Vagina (tissue), 2 donors: ENCODE measurements around the gene ADCK2.

ENCODE experiments used
- POLR2A ChIP-seq, 2 donors: fragments of 450-650 bp; IDR thresholded peaks; one replicate each; pipeline ENCODE4 v1.6.1; 2017; ENCODE audit warnings: antibody characterized with exemption in 2 of 2, mild to moderate bottlenecking in 2 of 2, moderate library complexity in 2 of 2
- POLR2AphosphoS5 ChIP-seq, 2 donors: sonication (generic); formaldehyde crosslinking; IDR thresholded peaks; one replicate each; pipeline ENCODE4 v1.9.0; 2017; ENCODE audit warnings: antibody characterized with exemption in 2 of 2, mild to moderate bottlenecking in 2 of 2, low read depth in 1 of 2; ENCODE audit not compliant: insufficient read depth in 1 of 2
- TF ChIP-seq, protein P1 (sequence below), 3 experiments: fragments of 450-650 bp in 2 of 3; fragments of 200-600 bp in 1 of 3; sonication (generic) in 1 of 3; IDR thresholded peaks; one replicate each; pipeline ENCODE4 v1.5.1; 2017 to 2019; ENCODE audit warnings: antibody characterized with exemption in 3 of 3, mild to moderate bottlenecking in 2 of 3, moderate library complexity in 2 of 3

GRCh38 chr7:140732416-140732815 is 59.7 kb downstream of the ADCK2 start:
- TF ChIP-seq, protein P1, sequence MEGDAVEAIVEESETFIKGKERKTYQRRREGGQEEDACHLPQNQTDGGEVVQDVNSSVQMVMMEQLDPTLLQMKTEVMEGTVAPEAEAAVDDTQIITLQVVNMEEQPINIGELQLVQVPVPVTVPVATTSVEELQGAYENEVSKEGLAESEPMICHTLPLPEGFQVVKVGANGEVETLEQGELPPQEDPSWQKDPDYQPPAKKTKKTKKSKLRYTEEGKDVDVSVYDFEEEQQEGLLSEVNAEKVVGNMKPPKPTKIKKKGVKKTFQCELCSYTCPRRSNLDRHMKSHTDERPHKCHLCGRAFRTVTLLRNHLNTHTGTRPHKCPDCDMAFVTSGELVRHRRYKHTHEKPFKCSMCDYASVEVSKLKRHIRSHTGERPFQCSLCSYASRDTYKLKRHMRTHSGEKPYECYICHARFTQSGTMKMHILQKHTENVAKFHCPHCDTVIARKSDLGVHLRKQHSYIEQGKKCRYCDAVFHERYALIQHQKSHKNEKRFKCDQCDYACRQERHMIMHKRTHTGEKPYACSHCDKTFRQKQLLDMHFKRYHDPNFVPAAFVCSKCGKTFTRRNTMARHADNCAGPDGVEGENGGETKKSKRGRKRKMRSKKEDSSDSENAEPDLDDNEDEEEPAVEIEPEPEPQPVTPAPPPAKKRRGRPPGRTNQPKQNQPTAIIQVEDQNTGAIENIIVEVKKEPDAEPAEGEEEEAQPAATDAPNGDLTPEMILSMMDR (IDR thresholded peaks at IDR 0.05): no peak
- TF ChIP-seq POLR2A (IDR thresholded peaks at IDR 0.05) (no peak), POLR2AphosphoS5 (IDR thresholded peaks at IDR 0.05; ENCODE audit: insufficient read depth in 1 of 2, low read depth in 1 of 2) (no peak)
